ENCODE data around the gene LMCD1.

Gene LMCD1

GRCh38 chr3:8501371-8502131 lies at the start of gene LMCD1:
TSS of gene LMCD1 (plus strand) at chr3:8501823. CDS start at chr3:8501939, 116 bp downstream.
- peak; percentile 98 for DNase-seq (ENCODE audit: low read depth)
- peak; percentile 29 for TF ChIP-seq CTCF (conservative IDR thresholded peaks at IDR 0.05; ENCODE audit: low read depth, low read length)
- peak within 1 kb of the TSS; percentile 67 for H3K4me3 ChIP-seq (ENCODE audit: low read depth, low read length)

- no peak overlapping the region for H3K4me3 ChIP-seq (ENCODE audit: low read depth, low read length)
- DNase-seq (ENCODE audit: low read depth): no peak
- TF ChIP-seq CTCF (conservative IDR thresholded peaks at IDR 0.05; ENCODE audit: low read depth, low read length): no peak
Observed at GRCh38 chr3:8452112-8452511, 49.5 kb upstream of the LMCD1 start.

- TF ChIP-seq CTCF (conservative IDR thresholded peaks at IDR 0.05; ENCODE audit: low read depth, low read length): no peak
- H3K4me3 ChIP-seq (ENCODE audit: low read depth, low read length): no peak overlapping the region
- no peak for DNase-seq (ENCODE audit: low read depth)
Observed at GRCh38 chr3:8453153-8453552, 48.5 kb upstream of the LMCD1 start.

- no peak for DNase-seq (ENCODE audit: low read depth)
- no peak overlapping the region for H3K4me3 ChIP-seq (ENCODE audit: low read depth, low read length)
- no peak for TF ChIP-seq CTCF (conservative IDR thresholded peaks at IDR 0.05; ENCODE audit: low read depth, low read length)
Observed at GRCh38 chr3:8455526-8456411, 45.9 kb upstream of the LMCD1 start.

GRCh38 chr3:8456412-8456811 lies 45.2 kb upstream of the LMCD1 start:
- no peak for DNase-seq (ENCODE audit: low read depth)
- H3K4me3 ChIP-seq (ENCODE audit: low read depth, low read length): no peak overlapping the region
- no peak for TF ChIP-seq CTCF (conservative IDR thresholded peaks at IDR 0.05; ENCODE audit: low read depth, low read length)

- TF ChIP-seq CTCF (conservative IDR thresholded peaks at IDR 0.05; ENCODE audit: low read depth, low read length): no peak
- H3K4me3 ChIP-seq (ENCODE audit: low read depth, low read length): no peak overlapping the region
- DNase-seq (ENCODE audit: low read depth): peak; percentile 55
Observed at GRCh38 chr3:8457039-8457438, 44.6 kb upstream of the LMCD1 start.
